Measurements from ENCODE around the gene AUTS2. TPM values are rescaled to one million over a fixed set of nuclear protein-coding genes. Genes with fewer than 3 reads are reported as not detected.

The AUTS2 gene
- total and polyA plus RNA-seq, 4 donors, result 4.9 to 24.4 (median 7.0) TPM

- 93% methylated on average over 8 of the region's 8 CpGs for WGBS
- H3K36me3 ChIP-seq (ENCODE audit: control insufficient read depth in 4 of 4, insufficient read depth in 3 of 4, low read depth in 1 of 4, low read length in 3 of 4), result no peaks in the 10 kb centered on the region
- no peak overlapping the region for H3K27ac ChIP-seq (ENCODE audit: low read depth in 1 of 2, low read length in 2 of 2)
- H3K4me1 ChIP-seq (ENCODE audit: control insufficient read depth in 4 of 4, insufficient read depth in 4 of 4, low read length in 3 of 4), result no peaks in the 10 kb centered on the region
- no peak for DNase-seq (ENCODE audit: low spot score)
- no peak for TF ChIP-seq FOXA1 (IDR thresholded peaks at IDR 0.05)
- TF ChIP-seq NR2F2 (IDR thresholded peaks at IDR 0.05), result no peak
- no peak for TF ChIP-seq ZBTB33 (IDR thresholded peaks at IDR 0.05)
- TF ChIP-seq HNF4A (conservative IDR thresholded peaks at IDR 0.05), result no peak
- no peak for TF ChIP-seq RAD21 (IDR thresholded peaks at IDR 0.05)
- TF ChIP-seq FOXA2 (IDR thresholded peaks at IDR 0.05), result no peak
- TF ChIP-seq EGR1 (IDR thresholded peaks at IDR 0.05; ENCODE audit: low read depth in 2 of 2), result no peak
- TF ChIP-seq TAF1 (conservative IDR thresholded peaks at IDR 0.05), result no peak
- TF ChIP-seq CTCF (IDR thresholded peaks at IDR 0.05; ENCODE audit: low read depth, low read length, missing input control), result no peak
- TF ChIP-seq SP1 (IDR thresholded peaks at IDR 0.05), result no peak
- TF ChIP-seq, protein P1, sequence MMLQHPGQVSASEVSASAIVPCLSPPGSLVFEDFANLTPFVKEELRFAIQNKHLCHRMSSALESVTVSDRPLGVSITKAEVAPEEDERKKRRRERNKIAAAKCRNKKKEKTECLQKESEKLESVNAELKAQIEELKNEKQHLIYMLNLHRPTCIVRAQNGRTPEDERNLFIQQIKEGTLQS (IDR thresholded peaks at IDR 0.05), result no peak
- no peak for TF ChIP-seq JUND (IDR thresholded peaks at IDR 0.05)
- TF ChIP-seq RXRA (IDR thresholded peaks at IDR 0.05), result no peak
- H3K9me3 ChIP-seq (ENCODE audit: control insufficient read depth in 4 of 4, low read length in 3 of 4), result no peaks in the 10 kb centered on the region
- no peak overlapping the region for H3K9ac ChIP-seq (ENCODE audit: low read depth in 1 of 2, low read length in 2 of 2)
- no peak overlapping the region for H3K4me3 ChIP-seq (ENCODE audit: low read depth in 1 of 3, low read length in 3 of 3)
- H3K27me3 ChIP-seq (ENCODE audit: control insufficient read depth in 4 of 4, insufficient read depth in 4 of 4, low read length in 3 of 4), result no peaks in the 10 kb centered on the region
These were observed 84.7 kb downstream of the AUTS2 start for GRCh38 chr7:69683002-69683401.

- H3K4me1 ChIP-seq (ENCODE audit: control insufficient read depth in 4 of 4, insufficient read depth in 4 of 4, low read length in 3 of 4), result no peaks in the 10 kb centered on the region
- no peak for DNase-seq (ENCODE audit: low spot score)
- H3K36me3 ChIP-seq (ENCODE audit: control insufficient read depth in 4 of 4, insufficient read depth in 3 of 4, low read depth in 1 of 4, low read length in 3 of 4), result no peaks in the 10 kb centered on the region
- no peak overlapping the region for H3K27ac ChIP-seq (ENCODE audit: low read depth in 1 of 2, low read length in 2 of 2)
- TF ChIP-seq JUND (IDR thresholded peaks at IDR 0.05) (no peak), REST (IDR thresholded peaks at IDR 0.05) (no peak), TAF1 (conservative IDR thresholded peaks at IDR 0.05) (no peak), GABPA (IDR thresholded peaks at IDR 0.05 in 1 of 2, conservative IDR thresholded peaks at IDR 0.05 in 1 of 2) (no peak), HNF4A (conservative IDR thresholded peaks at IDR 0.05) (peak in 1 of 2 donors; percentile 39), ZBTB33 (IDR thresholded peaks at IDR 0.05) (no peak), CTCF (IDR thresholded peaks at IDR 0.05; ENCODE audit: low read depth, low read length, missing input control) (no peak), RAD21 (IDR thresholded peaks at IDR 0.05) (peak in 1 of 2 donors; percentile 7), SP1 (IDR thresholded peaks at IDR 0.05) (peak; percentile 12), RXRA (IDR thresholded peaks at IDR 0.05) (no peak)
- TF ChIP-seq, protein P2, sequence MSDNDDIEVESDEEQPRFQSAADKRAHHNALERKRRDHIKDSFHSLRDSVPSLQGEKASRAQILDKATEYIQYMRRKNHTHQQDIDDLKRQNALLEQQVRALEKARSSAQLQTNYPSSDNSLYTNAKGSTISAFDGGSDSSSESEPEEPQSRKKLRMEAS (IDR thresholded peaks at IDR 0.05), result no peak
- TF ChIP-seq, protein P1 (IDR thresholded peaks at IDR 0.05), result no peak
- no peaks in the 10 kb centered on the region for H3K9me3 ChIP-seq (ENCODE audit: control insufficient read depth in 4 of 4, low read length in 3 of 4)
- H3K27me3 ChIP-seq (ENCODE audit: control insufficient read depth in 4 of 4, insufficient read depth in 4 of 4, low read length in 3 of 4), result no peaks in the 10 kb centered on the region
- 93% methylated on average over 8 of the region's 8 CpGs for WGBS
- no peak overlapping the region for H3K4me3 ChIP-seq (ENCODE audit: low read depth in 1 of 3, low read length in 3 of 3)
- no peak overlapping the region for H3K9ac ChIP-seq (ENCODE audit: low read depth in 1 of 2, low read length in 2 of 2)
These were observed 86.4 kb downstream of the AUTS2 start for GRCh38 chr7:69684369-69685292.
